Left hindlimb (tissue), 1 donor: ENCODE measurements around the gene FCSK.

ENCODE experiments used
- DNase-seq: peaks from one replicate; pipeline ENCODE4 v3.0.0-alpha.2; 2018

FCSK gene

DNA sequence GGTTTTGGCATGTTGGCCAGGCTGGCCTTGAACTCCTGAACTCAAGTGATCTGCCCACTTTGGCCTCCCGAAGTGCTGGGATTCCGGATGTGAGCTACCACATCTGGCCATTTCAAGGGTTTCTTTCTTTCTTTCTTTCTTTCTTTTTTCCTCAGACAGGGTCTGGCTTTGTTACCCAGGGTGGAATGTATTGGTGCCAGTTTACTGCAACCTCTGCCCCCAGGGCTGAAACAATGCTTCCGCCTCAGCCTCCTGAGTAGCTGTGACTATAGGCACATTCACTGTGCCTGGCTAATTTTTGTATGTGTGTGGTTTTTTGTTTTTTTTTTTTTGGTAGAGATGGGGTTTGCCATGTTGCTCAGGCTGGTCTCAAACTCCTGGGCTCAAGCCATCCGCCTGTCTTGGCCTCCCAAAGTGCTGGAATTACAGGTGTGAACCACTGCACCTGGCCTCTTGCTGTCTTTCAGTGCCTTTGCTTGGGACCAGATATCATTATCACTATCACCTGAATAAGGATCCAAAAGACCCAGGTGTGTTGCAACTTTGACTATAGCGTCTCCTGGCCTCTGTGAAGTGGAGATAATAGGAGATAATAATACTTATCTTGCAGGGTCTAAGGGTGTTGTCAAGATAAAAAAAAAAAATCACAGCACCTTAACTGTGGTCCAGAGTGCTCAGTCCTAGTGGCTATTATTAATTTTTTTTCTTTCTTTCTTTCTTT lies 3.2 kb downstream of the FCSK start:
- no peak for DNase-seq

GRCh38 chr16:70460737-70461261 lies 6.4 kb downstream of the FCSK start:
- no peak for DNase-seq

DNA sequence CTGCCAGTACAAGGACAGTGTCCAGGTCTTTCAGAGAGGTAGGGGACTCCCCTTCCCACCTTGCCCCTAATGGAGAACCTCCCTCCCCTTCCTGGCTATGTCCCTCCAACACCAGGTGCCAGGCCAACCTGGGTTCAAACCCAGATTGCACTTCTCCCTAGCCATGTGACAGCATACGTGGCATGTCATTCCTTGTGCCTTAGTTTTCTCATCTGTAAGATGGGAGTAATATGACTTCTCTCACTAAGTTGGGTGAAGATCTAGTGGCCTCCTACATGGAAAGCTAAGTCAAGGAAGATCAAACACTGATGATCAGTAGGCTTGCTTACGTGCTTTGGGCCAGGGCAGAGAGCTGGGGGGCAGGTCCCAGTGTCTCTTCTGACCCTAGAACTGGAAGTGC lies 8.8 kb downstream of the FCSK start:
- no peak for DNase-seq

DNA sequence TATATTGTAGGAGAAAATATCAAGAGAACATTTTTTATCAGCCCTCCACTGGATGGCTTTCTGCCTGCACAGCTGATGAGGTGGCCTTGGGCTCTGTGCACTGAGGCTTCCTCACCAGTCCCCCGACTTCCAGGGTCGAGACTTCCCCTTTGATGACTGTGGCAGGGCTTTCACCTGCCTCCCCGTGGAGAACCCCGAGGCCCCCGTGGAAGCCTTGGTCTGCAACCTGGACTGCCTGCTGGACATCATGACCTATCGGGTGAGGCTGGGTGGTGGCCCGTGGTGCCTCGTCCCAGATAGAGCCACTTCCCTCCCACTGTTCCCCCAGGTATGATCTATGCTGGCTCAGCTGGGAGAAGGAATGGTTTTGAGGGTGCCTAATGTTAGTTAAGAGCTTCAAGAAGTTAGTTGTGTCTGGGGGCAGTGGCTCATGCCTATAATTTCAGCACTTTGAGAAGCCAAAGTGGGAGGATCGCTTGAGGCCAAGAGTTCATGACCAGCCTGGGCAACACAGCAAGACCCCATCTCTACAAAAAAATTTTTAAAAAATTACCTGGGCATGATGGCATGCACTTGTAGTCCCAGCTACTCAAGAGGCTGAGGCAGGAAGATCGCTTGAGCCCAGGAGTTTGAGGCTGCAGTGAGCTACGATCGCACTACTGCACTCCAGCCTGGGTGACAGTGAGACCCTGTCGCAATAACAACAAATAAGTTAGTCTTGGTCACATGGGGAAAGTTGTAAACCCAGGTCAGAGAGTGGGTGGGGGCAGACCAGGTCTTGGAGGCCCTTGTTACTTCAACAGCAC lies 11.8 kb downstream of the FCSK start:
- no peak for DNase-seq

GRCh38 chr16:70466805-70467076 lies 12.3 kb downstream of the FCSK start:
- no peak for DNase-seq

DNA sequence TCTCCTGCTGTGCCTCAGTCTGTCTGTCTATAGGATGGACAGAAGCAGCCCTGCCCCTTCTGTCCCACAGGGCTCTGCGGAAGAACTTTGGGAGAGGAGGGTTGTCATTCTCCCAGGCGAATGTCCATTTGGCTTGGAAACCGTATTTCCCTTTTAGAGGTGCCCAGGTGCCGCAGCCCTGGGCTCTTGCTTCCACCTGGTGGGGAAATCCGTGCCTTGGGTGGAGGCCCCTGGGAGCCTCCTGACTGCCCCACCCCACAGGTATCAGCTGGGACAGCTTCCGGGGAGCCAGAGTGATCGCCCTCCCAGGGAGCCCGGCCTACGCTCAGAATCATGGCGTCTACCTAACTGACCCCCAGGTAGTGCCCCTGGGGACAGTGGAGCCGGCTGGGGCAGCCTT lies 12.7 kb downstream of the FCSK start:
- DNase-seq = no peak

DNA sequence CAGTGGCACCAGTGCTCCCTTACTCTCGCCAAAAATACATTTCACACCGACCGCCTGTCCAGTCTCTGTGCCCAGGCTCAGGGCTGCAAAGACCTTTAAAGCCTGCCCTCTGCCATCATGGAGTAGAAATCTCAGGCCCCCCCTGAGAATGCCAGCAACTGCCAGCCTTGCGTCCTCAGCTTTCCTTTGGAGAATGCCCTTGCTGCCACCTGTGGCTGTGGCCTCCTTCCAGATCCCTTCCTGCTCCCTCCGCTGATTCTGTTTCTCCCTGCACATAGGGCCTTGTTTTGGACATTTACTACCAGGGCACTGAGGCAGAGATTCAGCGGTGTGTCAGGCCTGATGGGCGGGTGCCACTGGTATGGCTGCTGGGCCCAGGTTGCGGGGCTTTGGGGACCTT lies 13.2 kb downstream of the FCSK start:
- DNase-seq = no peak

- no peak for DNase-seq
These were observed 14.6 kb downstream of the FCSK start for GRCh38 chr16:70468776-70469525.

GRCh38 chr16:70470141-70470926 lies 15.9 kb downstream of the FCSK start:
- DNase-seq = no peak

- DNase-seq = no peak
These were observed 16.5 kb downstream of the FCSK start for GRCh38 chr16:70470927-70471341.

GRCh38 chr16:70472786-70473433 lies 18.5 kb downstream of the FCSK start:
- no peak for DNase-seq

DNA sequence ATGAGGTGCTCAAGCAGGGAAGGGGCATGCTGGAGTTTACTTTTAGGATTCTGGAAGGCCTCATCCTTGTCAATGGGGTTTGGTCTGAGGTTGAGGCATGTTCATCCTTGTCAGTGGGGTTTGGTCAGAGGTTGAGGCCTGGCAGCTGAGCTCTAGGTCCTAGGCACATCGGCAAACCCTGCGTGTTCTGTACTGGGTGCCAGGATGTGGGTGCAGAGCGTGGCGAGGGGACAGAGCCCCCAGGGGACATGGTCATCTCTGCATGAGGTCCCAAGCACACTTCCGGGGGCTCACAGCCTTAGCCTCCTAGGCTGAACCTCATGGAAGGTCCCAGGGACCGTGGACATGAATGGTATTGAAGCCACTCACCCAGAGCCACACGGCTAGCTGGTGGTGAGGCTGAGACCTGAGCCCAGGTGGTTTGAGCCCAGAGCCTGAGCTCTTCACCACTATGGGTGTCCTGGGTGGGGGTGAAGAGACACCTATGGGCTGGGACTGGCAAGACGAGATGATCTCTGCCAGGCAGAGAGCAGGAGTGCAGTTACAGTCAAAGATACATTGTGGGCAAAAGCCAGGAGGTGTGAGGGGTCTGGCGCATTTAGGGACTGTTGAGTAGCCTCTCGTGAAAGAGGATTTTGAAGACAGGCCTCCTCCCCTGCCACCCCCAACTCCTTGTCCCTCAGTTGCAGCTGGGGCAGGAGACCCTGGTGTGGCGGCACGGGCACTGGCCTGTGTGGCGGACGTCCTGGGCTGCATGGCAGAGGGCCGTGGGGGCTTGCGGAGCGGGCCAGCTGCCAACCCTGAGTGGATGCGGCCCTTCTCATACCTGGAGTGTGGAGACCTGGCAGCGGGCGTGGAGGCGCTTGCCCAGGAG lies 19.3 kb downstream of the FCSK start:
- no peak for DNase-seq

- no peak for DNase-seq
These were observed 20.1 kb downstream of the FCSK start for GRCh38 chr16:70474320-70475053.

- no peak for DNase-seq
These were observed 20.9 kb downstream of the FCSK start for GRCh38 chr16:70475054-70475871.

DNA sequence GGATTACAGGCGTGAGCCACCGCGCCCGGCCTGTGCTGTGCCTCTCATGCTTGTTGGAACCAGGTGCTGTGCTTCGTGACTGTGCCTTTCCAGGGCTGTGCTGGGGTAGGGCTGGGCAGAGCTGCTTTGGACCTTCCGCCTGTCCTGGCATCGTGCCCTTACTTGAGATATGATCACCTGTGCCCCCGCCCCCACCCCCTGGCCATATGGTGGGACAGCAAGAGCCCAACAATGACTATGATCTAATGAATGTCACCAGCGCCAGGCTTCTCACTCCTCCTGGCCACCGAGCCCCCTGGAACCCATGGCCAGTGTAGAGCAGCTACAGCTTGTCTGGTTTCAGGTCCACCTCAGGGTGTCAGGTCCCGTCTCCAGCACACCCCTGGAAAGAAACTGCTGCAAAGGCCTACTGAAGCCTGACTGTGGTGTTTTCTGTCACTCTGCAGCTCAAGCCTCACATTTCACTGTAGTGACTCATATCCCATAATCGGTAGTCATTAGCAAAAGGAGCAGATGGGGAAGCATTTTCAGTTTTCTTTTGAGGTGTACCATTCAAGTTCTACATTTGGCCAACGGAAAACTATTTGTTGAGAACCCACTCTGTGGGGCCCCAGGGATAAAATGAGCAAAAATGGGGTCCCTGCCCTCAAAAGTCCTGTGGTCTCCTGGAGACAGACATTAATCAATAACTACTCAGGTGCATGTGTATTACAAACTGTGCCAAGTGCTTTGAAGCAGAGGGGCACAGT lies 22.1 kb downstream of the FCSK start:
- DNase-seq = no peak

- DNase-seq = no peak
These were observed 23.8 kb downstream of the FCSK start for GRCh38 chr16:70478169-70478568.

DNA sequence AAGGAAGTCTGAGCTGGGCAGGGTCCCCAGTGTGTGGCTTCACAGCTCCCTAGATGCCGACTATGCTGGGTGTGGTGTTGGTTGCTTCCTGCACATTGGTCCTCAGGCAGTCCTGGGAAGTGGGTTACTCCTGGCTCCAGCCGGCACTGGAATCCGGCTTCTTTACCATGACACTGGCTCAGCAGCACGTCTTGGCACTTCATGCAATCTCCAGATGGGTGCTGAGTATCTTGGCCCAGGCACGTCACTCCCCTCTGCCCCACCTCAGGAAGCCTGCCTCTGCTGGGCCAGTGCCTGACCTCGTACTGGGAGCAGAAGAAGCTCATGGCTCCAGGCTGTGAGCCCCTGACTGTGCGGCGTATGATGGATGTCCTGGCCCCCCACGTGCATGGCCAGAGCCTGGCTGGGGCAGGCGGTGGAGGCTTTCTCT lies 24.5 kb downstream of the FCSK start:
- no peak for DNase-seq
